BLaER1 treated with 17β-estradiol and CSF1 and Interleukin-3, amounts not matched to agents 10 nM and 100 nM (cell line): ENCODE data around the gene RBFOX2.
"Not testable (repeated sequence)": the region's sequence is repeated elsewhere in the genome, so short reads cannot be mapped to it uniquely, and the experiment has no call there.

Experiments
- H3K27ac ChIP-seq, 11 experiments: shearing (Covaris generic); formaldehyde crosslinking; 2 replicates each; pipeline ENCODE4 v1.8.1; 2022
- H3K27me3 ChIP-seq, 11 experiments: shearing (Covaris generic); formaldehyde crosslinking; 2 replicates each; pipeline ENCODE4 v1.8.1; 2022
- H3K36me3 ChIP-seq, 11 experiments: shearing (Covaris generic); formaldehyde crosslinking; 2 replicates each; pipeline ENCODE4 v1.8.1; 2022
- H3K4me1 ChIP-seq, 10 experiments: shearing (Covaris generic); formaldehyde crosslinking; 2 replicates each; pipeline ENCODE4 v1.8.1; 2022
- H3K4me2 ChIP-seq, 11 experiments: shearing (Covaris generic); formaldehyde crosslinking; 2 replicates each; pipeline ENCODE4 v1.8.1; 2022
- H3K4me3 ChIP-seq, 10 experiments: shearing (Covaris generic); formaldehyde crosslinking; 2 replicates each; pipeline ENCODE4 v1.8.1; 2022
- H3K9ac ChIP-seq, 11 experiments: shearing (Covaris generic); formaldehyde crosslinking; 2 replicates each; pipeline ENCODE4 v1.8.1; 2022
- H3K9me3 ChIP-seq, 11 experiments: shearing (Covaris generic); formaldehyde crosslinking; replicated peaks in 1 of 11; 2 replicates each; pipeline ENCODE4 v1.8.1; 2022
- H4K20me1 ChIP-seq, 11 experiments: shearing (Covaris generic); formaldehyde crosslinking; 2 replicates each; pipeline ENCODE4 v1.8.1; 2022
- Cebpa-rat ChIP-seq, 11 experiments: shearing (Covaris generic); IDR thresholded peaks; 2 replicates each; pipeline ENCODE4 v1.8.1; 2022

The RBFOX2 gene

DNA sequence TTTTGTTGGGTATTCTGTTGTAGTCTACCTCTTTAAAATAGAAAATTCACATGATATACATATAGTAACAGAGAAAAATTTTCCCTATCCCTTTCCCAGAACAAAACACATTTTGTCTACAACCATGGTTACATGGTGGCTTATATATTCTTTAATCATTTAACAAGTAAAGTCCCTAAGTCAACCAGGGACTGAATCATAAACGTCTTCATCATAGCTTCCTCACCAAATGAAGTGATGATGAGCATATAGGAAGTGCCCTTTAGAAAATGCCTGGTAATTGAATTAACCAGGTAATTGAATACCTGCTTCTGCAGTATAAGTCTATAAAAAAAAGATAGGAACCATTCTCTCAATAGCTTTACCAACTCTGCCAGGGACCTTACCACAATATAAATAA, 209.7 kb downstream of the RBFOX2 start:
- Histone ChIP-seq H3K9me3 (peaks cover 0 to 3% (median 0%) of the 10 kb centered on the region in 11 experiments; a peak in 1 of 22 replicates), H3K9ac (no peak overlapping the region), H4K20me1 (no peaks in the 10 kb centered on the region), H3K36me3 (no peaks in the 10 kb centered on the region), H3K4me2 (no peak overlapping the region), H3K4me3 (no peak overlapping the region), H3K27me3 (no peaks in the 10 kb centered on the region), H3K4me1 (no peaks in the 10 kb centered on the region), H3K27ac (no peak overlapping the region)
- no peak for TF ChIP-seq Cebpa-rat (IDR thresholded peaks at IDR 0.05)

DNA sequence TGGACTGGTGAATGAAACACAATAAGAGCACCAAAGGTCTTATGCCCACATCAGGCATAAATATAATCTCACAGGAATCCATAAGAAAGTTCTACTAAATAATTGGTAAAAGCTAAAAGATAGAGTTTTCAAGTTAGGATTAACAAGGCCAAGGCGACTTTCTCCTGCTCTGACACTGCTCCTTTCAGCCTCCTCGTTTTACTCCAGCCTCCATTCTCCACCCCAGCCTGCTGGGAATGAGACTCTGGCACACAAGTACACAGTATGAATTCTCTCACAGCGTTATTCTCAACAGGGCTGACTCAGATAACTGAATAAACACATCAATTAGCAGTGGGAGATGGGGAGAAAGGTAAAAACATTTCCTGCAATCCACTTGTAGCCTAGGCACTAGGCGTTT, 216.0 kb downstream of the RBFOX2 start:
- Histone ChIP-seq H4K20me1 (no peaks in the 10 kb centered on the region), H3K9me3 (peaks cover 0 to 33% (median 7%) of the 10 kb centered on the region in 11 experiments; a peak in 15 of 22 replicates), H3K36me3 (peaks cover 0 to 19% (median 0%) of the 10 kb centered on the region in 11 experiments; a peak in 5 of 22 replicates)

DNA sequence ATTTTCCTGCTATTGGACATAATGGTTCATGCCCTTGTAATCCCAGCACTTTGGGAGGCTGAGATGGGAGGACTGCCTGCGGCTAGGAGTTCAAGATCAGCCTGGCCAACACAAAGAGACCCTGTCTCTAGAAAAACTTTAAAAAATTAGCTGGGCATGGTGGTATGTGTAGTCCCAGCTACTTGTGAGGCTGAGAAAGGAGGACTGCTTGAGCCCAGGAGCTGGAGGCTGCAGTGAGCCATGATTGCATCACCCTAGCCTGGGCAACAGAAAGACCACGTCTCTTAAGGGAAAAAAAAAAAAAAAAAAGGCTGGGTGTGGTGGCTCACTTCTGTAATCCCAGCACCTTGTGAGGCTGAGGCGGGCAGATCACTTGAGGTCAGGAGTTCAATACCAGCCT, 217.0 kb downstream of the RBFOX2 start:
- H4K20me1 ChIP-seq = no peaks in the 10 kb centered on the region
- no peaks in the 10 kb centered on the region for H3K27me3 ChIP-seq
- H3K36me3 ChIP-seq = peaks cover 0 to 19% (median 0%) of the 10 kb centered on the region in 11 experiments; a peak in 5 of 22 replicates
- H3K27ac ChIP-seq = no peak overlapping the region
- H3K4me2 ChIP-seq = no peak overlapping the region
- no peak overlapping the region for H3K9ac ChIP-seq
- H3K9me3 ChIP-seq = peaks cover 0 to 33% (median 7%) of the 10 kb centered on the region in 11 experiments; a peak in 15 of 22 replicates
- no peaks in the 10 kb centered on the region for H3K4me1 ChIP-seq
- TF ChIP-seq Cebpa-rat (IDR thresholded peaks at IDR 0.05) = no peak
- H3K4me3 ChIP-seq = no peak overlapping the region

More for the DNA sequence above, 216.0 kb downstream of the RBFOX2 start:
- Histone ChIP-seq H3K4me2 (no peak overlapping the region), H3K9ac (no peak overlapping the region), H3K4me3 (no peak overlapping the region), H3K27me3 (no peaks in the 10 kb centered on the region), H3K4me1 (no peaks in the 10 kb centered on the region), H3K27ac (no peak overlapping the region)
- no peak for TF ChIP-seq Cebpa-rat (IDR thresholded peaks at IDR 0.05)

DNA sequence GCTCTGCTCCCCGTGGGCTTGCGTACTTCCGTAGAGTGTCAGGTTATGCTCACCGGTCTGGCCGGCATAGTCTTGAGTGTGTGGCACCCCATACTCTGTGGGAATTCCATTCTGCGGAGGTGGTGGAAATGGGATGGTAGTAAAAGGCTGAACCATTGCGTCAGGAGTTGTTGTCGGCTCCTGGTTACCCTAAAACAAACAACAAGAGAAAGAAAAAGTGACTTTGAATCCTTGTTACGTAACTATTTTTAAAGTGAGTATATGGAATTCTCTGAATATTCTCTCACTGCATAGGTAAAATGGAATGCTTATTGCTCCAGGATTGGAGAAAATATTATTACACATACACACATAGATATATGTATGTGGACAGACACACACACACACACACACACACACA, 218.8 kb downstream of the RBFOX2 start:
- peaks cover 0 to 33% (median 7%) of the 10 kb centered on the region in 11 experiments; a peak in 15 of 22 replicates for H3K9me3 ChIP-seq
- no peak overlapping the region for H3K4me3 ChIP-seq
- TF ChIP-seq Cebpa-rat (IDR thresholded peaks at IDR 0.05) = no peak

DNA sequence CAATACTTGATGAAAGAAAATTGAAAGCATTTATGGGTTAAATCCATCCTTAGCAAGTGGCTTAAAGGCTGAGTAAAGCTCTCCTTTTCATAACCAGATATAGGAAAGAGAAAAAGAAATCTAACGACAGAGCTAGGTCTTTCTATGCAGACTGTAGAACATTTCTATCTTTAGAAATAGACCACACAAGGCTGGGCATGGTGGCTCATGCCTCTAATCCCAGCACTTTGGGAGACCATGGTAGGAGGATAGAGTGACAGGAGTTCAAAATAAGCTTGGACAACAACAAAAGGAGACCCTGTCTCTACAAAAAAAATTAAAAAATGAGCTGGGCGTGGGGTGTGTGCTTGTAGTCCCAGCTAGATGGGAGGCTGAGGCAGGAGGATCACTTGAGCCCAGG, 220.2 kb downstream of the RBFOX2 start:
- Histone ChIP-seq H3K4me3 (no peak overlapping the region), H3K36me3 (peaks cover 0 to 19% (median 0%) of the 10 kb centered on the region in 11 experiments; a peak in 5 of 22 replicates), H3K27me3 (no peaks in the 10 kb centered on the region), H4K20me1 (no peaks in the 10 kb centered on the region), H3K27ac (no peak overlapping the region), H3K9ac (no peak overlapping the region), H3K4me1 (no peaks in the 10 kb centered on the region), H3K4me2 (no peak overlapping the region), H3K9me3 (peaks cover 6 to 36% (median 17%) of the 10 kb centered on the region in 11 experiments; a peak in 20 of 22 replicates)
- no peak for TF ChIP-seq Cebpa-rat (IDR thresholded peaks at IDR 0.05)

More for the DNA sequence above, 218.8 kb downstream of the RBFOX2 start:
- no peaks in the 10 kb centered on the region for H3K27me3 ChIP-seq
- H3K9ac ChIP-seq = no peak overlapping the region
- no peaks in the 10 kb centered on the region for H4K20me1 ChIP-seq
- H3K36me3 ChIP-seq = peaks cover 0 to 19% (median 0%) of the 10 kb centered on the region in 11 experiments; a peak in 5 of 22 replicates
- H3K4me1 ChIP-seq = no peaks in the 10 kb centered on the region
- no peak overlapping the region for H3K27ac ChIP-seq
- no peak overlapping the region for H3K4me2 ChIP-seq

- Histone ChIP-seq H3K9me3 (peaks cover 6 to 21% (median 11%) of the 10 kb centered on the region in 11 experiments; a peak in 19 of 22 replicates), H3K36me3 (peaks cover 0 to 19% (median 0%) of the 10 kb centered on the region in 11 experiments; a peak in 4 of 22 replicates)
- not testable (repeated sequence) for H3K4me2 ChIP-seq, H3K27me3 ChIP-seq, H3K9ac ChIP-seq, H3K4me1 ChIP-seq, H3K27ac ChIP-seq, H3K4me3 ChIP-seq, H4K20me1 ChIP-seq
These were observed 222.0 kb downstream of the RBFOX2 start for GRCh38 chr22:35806668-35807067.

- no peak overlapping the region for H3K4me2 ChIP-seq
- peaks cover 4 to 16% (median 9%) of the 10 kb centered on the region in 11 experiments; a peak in 13 of 22 replicates for H3K9me3 ChIP-seq
- no peak overlapping the region for H3K27ac ChIP-seq
- no peak overlapping the region for H3K9ac ChIP-seq
- TF ChIP-seq Cebpa-rat (IDR thresholded peaks at IDR 0.05) = no peak
- no peaks in the 10 kb centered on the region for H3K27me3 ChIP-seq
- no peaks in the 10 kb centered on the region for H3K4me1 ChIP-seq
- peaks cover 0 to 19% (median 0%) of the 10 kb centered on the region in 11 experiments; a peak in 4 of 22 replicates for H3K36me3 ChIP-seq
- no peak overlapping the region for H3K4me3 ChIP-seq
- no peaks in the 10 kb centered on the region for H4K20me1 ChIP-seq
These were observed 223.2 kb downstream of the RBFOX2 start for GRCh38 chr22:35805466-35805865.

- Histone ChIP-seq H3K4me1 (no peaks in the 10 kb centered on the region), H4K20me1 (no peaks in the 10 kb centered on the region), H3K27me3 (no peaks in the 10 kb centered on the region), H3K9me3 (peaks cover 4 to 16% (median 9%) of the 10 kb centered on the region in 11 experiments; a peak in 13 of 22 replicates), H3K9ac (no peak overlapping the region), H3K36me3 (peaks cover 0 to 14% (median 0%) of the 10 kb centered on the region in 11 experiments; a peak in 3 of 22 replicates), H3K4me3 (no peak overlapping the region), H3K27ac (no peak overlapping the region), H3K4me2 (no peak overlapping the region)
- no peak for TF ChIP-seq Cebpa-rat (IDR thresholded peaks at IDR 0.05)
These were observed 224.2 kb downstream of the RBFOX2 start for GRCh38 chr22:35804421-35804820.

GRCh38 chr22:35802885-35803284, 225.7 kb downstream of the RBFOX2 start:
- Histone ChIP-seq H3K4me1 (no peaks in the 10 kb centered on the region), H3K9me3 (peaks cover 4 to 16% (median 9%) of the 10 kb centered on the region in 11 experiments; a peak in 13 of 22 replicates), H3K27me3 (no peaks in the 10 kb centered on the region), H3K36me3 (0 out of 22 replicates have a peak, but pooled peaks cover 0 to 4% (median 0%) of the 10 kb centered on the region in 11 experiments), H3K4me2 (no peak overlapping the region), H3K4me3 (no peak overlapping the region), H3K27ac (no peak overlapping the region), H3K9ac (no peak overlapping the region), H4K20me1 (no peaks in the 10 kb centered on the region)
- no peak for TF ChIP-seq Cebpa-rat (IDR thresholded peaks at IDR 0.05)

DNA sequence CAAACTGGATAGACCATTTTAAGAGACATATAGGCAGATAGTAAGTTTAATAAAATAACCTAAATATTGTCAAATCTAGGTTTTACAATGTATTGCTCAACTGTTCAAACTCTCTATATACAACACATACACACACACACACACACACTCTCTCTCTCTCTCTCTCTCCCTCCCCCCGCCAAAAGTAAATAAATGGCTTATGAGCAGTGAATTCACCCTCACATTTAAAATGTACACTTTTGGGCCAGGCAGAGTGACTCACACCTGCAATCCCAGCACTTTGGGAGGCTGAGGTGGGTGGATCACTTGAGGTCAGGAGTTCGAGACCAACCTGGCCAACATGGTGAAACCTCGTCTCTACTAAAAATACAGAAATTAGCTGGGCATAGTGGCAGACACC, 227.3 kb downstream of the RBFOX2 start:
- peaks cover 4 to 16% (median 9%) of the 10 kb centered on the region in 11 experiments; a peak in 13 of 22 replicates for H3K9me3 ChIP-seq
- not testable (repeated sequence) for H3K4me3 ChIP-seq, H3K4me2 ChIP-seq, H3K36me3 ChIP-seq, H3K27ac ChIP-seq, H3K4me1 ChIP-seq, H4K20me1 ChIP-seq, H3K27me3 ChIP-seq, H3K9ac ChIP-seq
